ENCODE data around the gene TNFRSF18.

- TF ChIP-seq CTCF (IDR thresholded peaks at IDR 0.05; ENCODE audit: low read depth, low read length, missing input control) (no peak), TAF1 (conservative IDR thresholded peaks at IDR 0.05) (no peak), GABPA (IDR thresholded peaks at IDR 0.05 in 1 of 2, conservative IDR thresholded peaks at IDR 0.05 in 1 of 2) (no peak), REST (IDR thresholded peaks at IDR 0.05) (no peak), ATF3 (IDR thresholded peaks at IDR 0.05) (no peak), MAX (IDR thresholded peaks at IDR 0.05) (no peak), SP1 (IDR thresholded peaks at IDR 0.05) (no peak), FOXA1 (IDR thresholded peaks at IDR 0.05) (no peak), JUND (IDR thresholded peaks at IDR 0.05) (no peak)
Observed at GRCh38 chr1:1210726-1211540, 4.5 kb upstream of the TNFRSF18 start.
